UCSD-AML1 (cell line): Measurements from ENCODE around the gene DLG1.
"Not testable (repeated sequence)": the region's sequence is repeated elsewhere in the genome, so short reads cannot be mapped to it uniquely, and the experiment has no call there.

Source experiments
- DNase-seq: peaks from one replicate; lab custom pipeline; 2025; ENCODE audit not compliant: unreplicated experiment; lab: John Stamatoyannopoulos, UW

Gene DLG1

DNA sequence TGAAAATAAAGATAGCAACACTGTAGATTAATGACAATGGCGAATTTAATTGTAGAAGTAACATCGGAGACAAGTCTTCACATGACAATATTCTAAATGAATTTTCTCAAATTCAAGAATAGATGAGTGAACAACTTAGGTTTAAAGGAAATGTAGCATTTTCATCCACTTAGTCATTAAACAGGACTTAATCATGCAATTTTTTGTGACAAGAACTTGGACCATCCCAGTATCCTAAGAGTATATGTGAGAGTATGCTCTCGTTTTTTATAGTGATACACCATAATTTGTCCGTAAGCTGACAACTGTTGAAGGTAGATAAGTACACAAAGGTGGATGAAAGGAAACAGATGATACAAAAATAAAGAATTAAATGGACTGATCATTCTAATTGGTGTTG lies 81.5 kb downstream of the DLG1 start:
- no peak for DNase-seq

DNA sequence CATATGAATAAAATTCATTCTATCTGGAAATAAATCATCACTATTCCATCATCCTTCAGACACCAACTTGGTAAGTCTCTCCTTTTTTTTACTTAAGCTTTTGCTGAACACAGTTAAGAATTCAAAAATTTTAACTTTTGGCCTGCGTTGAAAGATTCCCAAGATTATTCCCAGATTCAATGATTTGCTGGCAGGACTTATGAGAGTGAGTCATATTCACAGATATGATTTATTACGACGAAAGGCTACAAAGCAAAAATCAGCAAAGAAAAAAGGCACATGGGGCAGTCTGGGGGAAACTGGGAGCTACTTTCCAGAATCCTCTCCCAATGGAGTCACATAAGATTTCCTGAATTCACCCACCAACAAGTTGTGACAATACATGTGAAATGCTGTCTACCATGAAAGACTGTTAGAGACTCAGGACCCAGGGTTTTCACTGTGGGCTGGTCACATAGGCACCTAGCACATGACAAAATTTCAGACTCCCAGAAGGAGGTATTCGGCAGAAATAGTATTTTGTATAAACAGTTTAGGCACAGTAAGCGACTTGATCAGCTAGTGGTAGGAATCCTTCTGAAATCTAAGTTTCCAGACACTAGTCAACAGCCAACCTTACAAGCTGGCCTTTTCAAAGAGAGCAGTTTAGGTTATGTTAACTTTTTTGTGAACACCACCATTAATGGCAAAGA lies 82.1 kb downstream of the DLG1 start:
- no peak for DNase-seq

DNA sequence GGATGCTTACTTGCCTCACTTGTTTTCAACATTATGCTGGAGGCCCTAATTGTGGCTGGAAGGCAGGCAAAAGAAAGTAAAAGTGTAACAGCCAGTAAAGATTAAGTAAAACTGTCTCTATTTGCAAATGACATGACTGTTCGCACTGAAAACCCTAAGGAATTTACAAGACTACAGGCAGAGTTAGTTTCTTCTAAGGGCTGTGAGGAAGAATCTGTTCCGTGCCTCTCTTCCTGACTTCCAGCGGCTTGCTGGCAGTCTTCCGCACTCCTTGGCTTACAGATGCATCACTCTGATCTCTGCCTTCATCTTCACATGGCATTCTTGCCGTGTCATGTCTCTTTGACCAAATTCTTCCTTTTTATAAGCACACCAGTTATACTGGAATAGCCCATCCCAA lies 86.1 kb downstream of the DLG1 start:
- no peak for DNase-seq

DNA sequence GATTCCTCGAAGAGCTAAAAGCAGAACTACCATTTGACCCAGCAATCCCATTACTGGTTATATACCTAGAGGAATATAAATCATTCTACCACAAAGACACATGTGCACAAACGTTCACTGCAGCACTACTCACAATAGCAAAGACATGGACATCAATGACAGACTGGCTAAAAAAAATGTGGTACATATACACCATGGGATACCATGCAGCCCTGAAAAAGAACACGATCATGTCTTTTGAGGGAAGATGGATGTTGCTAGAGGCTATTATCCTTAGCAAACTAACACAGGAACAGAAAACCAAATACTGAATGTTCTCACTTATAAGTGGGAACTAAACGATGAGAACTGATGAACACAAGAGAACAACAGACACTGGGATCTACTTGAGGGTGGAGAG lies 86.7 kb downstream of the DLG1 start:
- not testable (repeated sequence) for DNase-seq

DNA sequence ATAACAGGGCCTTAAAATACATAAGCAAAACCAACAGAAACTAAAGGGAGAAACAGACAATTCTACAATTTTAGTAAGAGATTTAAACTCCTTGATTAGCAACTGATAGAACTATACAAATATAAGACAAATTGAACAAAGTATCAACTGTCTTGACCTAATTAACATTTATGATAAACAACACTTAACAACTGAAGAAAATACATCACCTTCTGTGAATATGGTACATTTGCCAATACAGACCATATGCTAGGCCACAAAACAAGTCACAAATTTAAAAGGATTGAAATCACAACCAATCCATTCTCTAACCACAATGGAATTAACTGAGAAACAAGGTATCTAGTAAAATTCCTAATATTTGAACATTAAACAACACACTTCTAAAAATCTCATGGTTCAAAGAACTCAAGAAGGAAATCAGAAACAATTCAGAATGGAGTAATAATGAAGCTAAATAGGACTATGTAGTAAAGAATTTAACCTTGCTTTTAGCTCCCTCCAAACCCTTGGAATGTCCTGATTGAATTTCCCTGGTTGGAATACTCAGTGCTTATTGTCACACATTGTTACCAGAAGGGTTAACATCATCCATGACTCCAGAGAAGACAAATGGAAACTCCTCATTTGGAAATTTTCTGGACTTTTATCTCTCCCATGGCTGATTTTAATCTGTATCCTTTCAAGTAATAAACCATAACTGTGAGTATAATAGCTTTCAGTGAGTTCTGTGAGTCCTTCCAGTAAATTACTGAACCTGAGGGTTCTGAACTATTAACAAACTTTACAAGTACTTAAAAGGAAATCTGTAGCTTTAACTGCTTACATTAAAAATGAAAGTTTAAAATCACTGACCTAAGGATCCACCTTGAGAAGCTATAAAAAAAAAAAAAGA lies 88.8 kb downstream of the DLG1 start:
- DNase-seq, result no peak

DNA sequence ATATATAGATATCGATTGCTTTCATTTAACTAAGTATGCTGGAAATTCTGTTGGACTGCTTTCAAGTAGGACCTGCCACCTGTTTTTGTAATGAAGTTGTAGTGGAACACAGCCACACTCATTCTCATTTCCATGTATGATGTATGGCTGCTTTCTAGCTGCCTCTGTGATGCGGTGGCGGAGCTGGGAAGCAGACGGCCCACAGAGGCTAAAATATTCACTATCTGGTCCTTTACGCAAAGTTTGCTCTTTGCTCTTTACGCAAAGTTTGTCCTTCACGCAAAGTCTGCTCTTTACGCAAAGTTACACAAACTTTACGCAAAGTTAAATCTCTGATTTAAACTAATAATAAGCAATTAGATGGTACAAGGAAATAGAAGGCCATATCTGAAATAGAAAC lies 91.5 kb downstream of the DLG1 start:
- no peak for DNase-seq

DNA sequence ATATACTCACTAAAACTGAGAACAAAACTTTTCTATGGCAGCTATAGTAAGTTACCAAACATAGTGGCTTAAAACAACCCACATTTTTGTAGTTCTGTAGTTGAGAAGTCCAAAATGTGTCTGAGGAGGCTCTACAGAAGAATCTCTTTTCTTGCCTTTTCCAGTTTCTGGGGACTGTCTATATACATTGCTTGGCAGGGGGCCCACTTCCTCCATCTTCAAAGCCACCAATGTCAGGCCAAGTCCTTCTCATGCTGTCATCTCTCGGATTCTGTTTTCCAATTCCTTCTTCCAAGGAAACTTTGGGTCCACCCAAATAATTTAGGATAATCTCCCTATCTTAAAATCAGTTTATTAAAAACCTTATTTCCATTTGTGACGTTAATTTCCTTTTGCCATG lies 92.7 kb downstream of the DLG1 start:
- DNase-seq, result no peak

DNA sequence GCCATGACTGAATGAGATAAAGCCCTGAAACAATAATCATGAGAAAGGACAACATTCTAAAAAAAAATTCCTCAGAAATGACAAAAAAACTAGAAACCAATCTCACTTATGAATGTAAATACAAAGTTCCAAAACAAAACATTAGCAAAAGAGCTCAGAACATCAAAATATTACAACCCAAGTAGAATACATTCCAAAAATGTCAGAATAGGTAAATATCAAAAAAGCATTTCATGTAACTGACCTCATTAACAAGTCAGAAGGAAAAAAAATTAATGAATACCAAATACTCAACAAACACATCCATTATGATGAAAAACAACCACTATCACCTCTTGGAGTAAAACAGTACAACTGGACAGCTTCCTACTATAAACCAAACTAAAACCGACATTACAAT lies 93.1 kb downstream of the DLG1 start:
- no peak for DNase-seq

DNA sequence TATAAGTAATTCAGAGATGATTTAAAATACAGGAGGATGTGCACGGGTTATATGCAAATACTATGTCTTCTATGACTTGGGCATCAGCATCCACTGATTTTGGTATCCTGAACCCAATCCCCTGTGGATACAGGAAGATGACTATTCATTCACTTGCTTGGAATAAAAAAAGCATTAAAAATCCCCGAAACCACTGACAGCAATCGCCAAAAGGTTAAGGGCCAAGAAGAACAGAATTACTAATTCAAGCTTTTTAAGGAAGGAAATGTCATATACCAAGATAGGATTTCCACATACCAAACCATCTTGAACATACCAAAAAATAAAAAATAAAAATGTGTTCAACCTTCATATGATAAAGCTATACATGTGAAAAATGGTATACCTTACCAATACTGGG lies 93.7 kb downstream of the DLG1 start:
- DNase-seq, result no peak

DNA sequence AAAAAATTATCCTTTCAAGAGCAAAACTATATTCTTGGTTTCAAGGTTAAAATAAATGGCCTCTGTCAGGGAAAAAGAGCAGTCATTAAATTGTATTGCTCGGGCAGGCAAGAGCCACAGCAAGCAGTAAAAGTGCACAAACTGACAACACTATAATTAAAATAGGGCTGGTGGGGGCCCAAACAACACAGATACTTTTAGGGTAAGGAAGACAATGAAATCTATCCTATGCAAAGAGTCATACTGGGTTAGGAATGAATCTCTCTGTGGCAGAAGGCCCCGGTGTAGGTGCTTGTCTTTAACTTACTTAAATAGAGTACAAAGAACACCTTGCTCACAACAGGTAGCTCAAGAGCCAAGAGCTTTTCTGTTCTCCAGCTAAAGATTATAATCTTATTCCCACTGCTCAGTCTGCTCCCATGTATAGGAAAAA lies 94.7 kb downstream of the DLG1 start:
- no peak for DNase-seq

DNA sequence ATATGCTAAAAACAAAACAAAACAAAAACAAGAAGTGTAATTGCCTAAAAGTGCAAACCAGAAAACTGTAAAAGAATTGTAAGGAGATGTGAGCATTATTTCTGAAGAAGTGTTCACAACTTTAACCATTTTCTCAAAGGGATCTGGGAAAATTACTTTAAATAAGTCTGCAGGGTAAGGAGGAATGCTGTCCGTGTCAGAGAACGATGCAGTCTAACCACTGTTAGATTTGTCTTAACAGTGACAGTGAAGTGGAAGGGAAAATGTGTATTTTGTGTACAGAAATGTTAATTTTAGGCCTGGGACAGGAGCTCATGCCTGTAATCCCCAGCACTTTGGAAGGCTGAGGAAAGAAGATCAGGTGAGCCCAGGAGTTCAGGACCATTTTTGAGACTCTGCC lies 95.7 kb downstream of the DLG1 start:
- DNase-seq, result no peak

DNA sequence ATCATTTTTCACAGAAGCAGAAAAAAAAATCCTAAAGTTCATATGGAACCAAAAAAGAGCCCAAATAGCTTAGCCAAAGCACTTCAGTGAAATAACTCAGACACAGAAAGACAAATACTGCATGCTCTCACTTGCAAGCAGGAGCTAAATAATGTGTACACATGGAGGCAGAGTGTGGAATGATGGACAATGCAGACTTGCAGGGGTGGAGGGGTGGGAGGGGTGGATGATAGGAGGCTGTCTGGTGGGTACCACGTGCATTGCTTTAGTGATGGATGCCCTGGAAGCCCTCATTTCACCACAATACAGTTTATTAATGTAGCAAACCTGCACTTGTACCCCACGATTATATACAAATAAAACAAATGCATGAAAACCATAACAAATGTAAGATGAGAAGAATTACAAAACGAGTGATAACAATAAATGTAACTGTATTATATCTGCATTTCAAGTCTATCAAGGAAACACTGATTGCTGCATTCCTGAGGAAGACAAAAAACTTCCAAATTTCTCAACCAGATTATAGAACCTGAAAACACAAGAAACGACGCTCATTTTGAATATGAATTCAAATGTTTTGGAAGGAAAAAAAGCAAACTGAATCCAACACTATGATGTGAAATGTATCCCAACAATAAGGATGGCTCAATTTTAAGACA lies 96.5 kb downstream of the DLG1 start:
- no peak for DNase-seq

DNA sequence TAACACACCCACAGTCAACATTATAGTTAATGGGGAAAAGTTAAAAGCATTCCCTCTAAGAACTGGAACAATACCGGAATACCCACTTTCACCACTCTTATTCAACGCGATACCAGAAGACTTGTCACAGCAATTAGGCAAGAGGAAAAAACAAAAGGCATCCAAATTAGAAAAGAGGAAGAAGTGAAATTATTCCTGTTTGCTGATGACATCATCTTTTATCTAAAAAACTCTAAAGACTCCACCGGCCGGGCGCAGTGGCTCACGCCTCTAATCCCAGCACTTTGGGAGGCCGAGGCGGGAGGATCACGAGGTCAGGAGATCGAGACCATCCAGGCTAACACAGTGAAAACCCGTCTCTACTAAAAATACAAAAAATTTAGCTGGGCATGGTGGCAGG lies 97.6 kb downstream of the DLG1 start:
- DNase-seq, result not testable (repeated sequence)

DNA sequence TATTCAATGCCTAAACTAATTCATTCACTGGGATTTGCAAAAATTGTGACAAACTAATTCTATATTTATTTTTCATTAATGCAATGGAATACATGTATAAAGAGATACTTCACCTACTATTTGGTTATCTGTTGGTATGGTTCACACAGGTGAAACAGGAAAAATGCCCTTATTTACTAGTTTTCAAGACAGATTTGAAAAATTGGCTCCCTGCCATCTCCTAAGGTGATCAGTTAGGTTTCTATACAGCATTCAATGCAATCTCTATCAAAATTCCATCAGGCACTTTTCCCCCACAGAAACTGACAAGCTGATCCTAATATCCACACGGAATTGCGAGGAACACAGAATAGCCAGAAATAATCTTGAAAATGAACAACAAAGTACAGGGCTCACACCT lies 101.1 kb downstream of the DLG1 start:
- DNase-seq, result no peak

DNA sequence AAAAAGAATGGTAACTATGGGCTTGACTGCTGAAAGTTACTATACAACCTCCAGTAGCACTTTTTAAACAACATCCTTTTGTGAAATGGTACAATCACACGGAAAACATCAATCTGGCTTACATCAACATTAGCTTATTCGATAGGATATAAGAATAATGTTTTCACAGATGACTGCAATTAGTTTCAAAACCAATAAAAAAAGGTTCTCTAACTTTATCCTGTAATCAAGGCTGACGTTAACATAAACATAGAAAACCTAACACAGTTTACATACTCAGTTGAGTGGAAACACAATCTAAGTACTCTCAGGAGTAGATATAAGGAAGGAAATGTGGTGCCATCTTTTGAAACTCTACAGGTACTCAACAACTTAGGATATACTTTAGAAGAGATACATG lies 102.2 kb downstream of the DLG1 start:
- no peak for DNase-seq

DNA sequence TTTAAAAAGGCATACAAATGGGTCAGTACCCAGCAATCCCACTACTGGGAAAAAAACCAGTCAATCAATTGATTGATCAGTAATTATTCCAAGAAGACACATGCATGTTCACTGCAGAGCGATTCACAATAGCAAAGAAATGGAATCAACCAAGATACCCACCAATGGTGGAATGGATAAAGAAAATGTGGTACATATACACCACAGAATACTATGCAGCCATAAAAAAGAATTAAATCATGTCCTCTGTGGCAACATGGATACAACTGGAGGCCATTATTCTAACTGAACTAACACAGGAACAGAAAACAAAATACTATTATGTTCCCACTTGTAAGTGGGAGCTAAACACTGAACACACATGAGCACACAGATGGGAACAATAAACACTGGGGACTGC lies 103.1 kb downstream of the DLG1 start:
- no peak for DNase-seq

DNA sequence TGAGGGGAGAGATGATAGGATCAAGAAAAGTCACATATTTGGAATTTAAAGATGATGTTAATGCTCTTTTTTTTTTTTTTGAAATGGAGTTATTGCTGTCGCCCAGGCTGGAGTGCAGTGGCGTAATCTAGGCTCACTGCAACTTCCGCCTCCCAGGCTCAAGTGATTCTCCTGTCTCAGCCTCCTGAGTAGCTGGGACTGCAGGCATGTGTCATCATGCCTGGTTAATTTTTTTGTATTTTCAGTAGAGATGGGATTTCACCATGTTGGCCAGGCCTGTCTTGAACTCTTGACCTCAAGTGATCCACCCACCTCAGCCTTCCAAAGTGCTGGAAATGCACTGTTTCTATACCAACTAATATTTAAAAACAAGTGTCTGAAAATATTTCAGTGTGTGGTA lies 104.7 kb downstream of the DLG1 start:
- DNase-seq, result not testable (repeated sequence)

DNA sequence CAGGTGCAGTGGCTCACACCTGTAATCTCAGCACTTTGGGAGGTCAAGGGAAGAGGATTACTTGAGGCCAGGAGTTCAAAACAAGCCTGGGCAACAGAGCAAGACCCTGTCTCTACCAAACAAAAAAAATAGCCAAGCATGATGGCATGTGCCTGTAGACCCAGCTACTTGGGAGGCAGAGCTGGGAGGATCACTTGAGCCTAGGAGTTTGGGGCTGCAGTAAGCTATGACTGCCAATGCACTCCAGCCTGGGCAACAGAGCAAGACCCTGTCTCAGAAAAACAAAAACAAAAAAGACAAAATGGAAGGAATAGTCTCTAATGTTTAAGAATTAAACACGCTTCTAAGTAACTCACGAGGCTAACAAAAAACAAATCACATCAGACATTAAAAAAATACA lies 106.5 kb downstream of the DLG1 start:
- no peak for DNase-seq

DNA sequence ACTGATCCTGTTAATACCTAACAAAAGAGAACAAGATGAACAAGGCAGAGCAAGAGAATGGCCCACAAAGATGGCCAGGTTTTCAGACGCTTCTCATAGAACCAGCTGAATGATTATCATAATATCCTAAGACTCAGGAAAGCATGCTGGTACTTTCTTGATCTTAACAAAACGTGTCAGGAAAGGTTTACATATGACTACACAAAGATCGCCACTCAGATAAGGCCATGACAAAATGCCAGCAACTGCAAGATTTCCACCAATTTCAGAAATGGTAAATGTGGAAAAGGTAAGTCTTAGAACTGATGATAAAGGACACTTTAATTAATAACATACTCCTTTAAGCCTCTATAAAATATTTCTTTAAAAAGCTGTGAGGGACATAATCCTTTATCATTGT lies 108.8 kb downstream of the DLG1 start:
- DNase-seq, result no peak

DNA sequence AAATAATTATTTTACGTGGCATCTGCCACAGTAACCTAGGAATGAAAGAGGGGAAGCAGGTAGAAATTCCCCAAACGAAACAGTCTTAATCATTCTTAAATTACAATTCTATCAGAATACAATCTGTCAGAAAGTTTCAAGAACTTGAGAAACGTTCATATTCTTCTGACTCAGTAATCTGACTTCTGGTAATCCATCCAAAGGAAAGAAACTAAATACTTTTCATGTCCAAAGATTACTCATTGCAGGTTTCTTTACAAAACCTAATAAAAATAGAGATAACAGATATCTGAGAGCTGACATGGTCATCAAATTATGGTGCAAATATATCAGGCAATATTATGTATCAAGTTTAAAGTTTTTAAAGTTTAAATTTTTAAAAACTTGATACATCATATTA lies 109.4 kb downstream of the DLG1 start:
- DNase-seq, result no peak

DNA sequence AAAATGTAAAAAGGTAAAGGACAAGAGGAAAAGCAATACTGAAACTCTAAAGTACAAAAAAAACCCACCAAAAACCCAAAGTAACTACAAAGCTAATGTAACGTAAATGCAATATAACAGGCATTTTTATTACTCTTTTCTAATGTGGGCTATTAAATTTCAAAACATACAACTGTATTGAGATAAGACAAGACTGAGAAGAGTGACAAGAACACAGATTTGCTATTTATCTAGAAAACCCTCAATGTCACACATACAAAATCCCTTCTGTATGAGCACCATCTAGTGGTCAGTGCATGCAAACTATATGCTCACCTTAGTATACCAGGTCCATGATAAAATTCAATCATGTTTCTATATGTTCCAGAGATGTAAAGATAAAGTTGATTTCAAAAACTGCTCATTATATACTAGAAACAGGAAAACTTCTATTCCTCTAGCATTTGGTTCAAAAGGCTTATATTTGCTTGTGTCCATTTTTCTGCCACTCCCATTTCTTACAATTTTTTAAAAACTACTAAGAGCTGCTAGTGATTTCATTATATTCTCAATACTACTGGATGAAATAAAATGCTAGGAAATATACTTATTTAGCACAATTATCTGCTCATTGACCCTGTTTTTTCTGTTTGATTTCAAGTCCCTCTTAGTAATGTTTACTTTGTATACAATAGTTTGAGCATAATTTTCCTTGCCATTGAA lies 111.4 kb downstream of the DLG1 start:
- no peak for DNase-seq
